Measurements from ENCODE around the gene ANKRD11. TPM values are rescaled to one million over a fixed set of nuclear protein-coding genes. Genes with fewer than 3 reads are reported as not detected.
"Not testable (repeated sequence)": the region's sequence is repeated elsewhere in the genome, so short reads cannot be mapped to it uniquely, and the experiment has no call there.

The ANKRD11 gene
- total RNA-seq, 1 donor from 2014 or later, result 164 TPM

GRCh38 chr16:89385712-89386111, 104.6 kb downstream of the ANKRD11 start:
- no peak for DNase-seq (ENCODE audit: low read depth, low spot score)
- Mint-ChIP-seq H3K4me1 (peaks cover 61% of the 10 kb centered on the region), H3K27me3 (ENCODE audit: low read depth) (no peaks in the 10 kb centered on the region), H3K36me3 (ENCODE audit: low read depth) (peaks cover 8% of the 10 kb centered on the region), H3K4me3 (peak overlapping the region; percentile 53), H3K9me3 (no peaks in the 10 kb centered on the region), H3K27ac (ENCODE audit: unreplicated experiment) (no peak overlapping the region)
- TF ChIP-seq CTCF (conservative IDR thresholded peaks at IDR 0.05), result no peak

- Mint-ChIP-seq H3K27me3 (ENCODE audit: low read depth) (no peaks in the 10 kb centered on the region), H3K4me3 (no peak overlapping the region), H3K9me3 (no peaks in the 10 kb centered on the region), H3K4me1 (peaks cover 73% of the 10 kb centered on the region), H3K27ac (ENCODE audit: unreplicated experiment) (no peak overlapping the region), H3K36me3 (ENCODE audit: low read depth) (peaks cover 4% of the 10 kb centered on the region)
- no peak for TF ChIP-seq CTCF (conservative IDR thresholded peaks at IDR 0.05)
- DNase-seq (ENCODE audit: low read depth, low spot score), result no peak
Observed at GRCh38 chr16:89384282-89384681, 106.1 kb downstream of the ANKRD11 start.

- TF ChIP-seq CTCF (conservative IDR thresholded peaks at IDR 0.05), result peak; percentile 29
- H3K4me3 Mint-ChIP-seq, result peak overlapping the region; percentile 43
- no peaks in the 10 kb centered on the region for H3K27me3 Mint-ChIP-seq (ENCODE audit: low read depth)
- H3K9me3 Mint-ChIP-seq, result no peaks in the 10 kb centered on the region
- DNase-seq (ENCODE audit: low read depth, low spot score), result no peak
- H3K27ac Mint-ChIP-seq (ENCODE audit: unreplicated experiment), result peak overlapping the region; percentile 63
- no peaks in the 10 kb centered on the region for H3K36me3 Mint-ChIP-seq (ENCODE audit: low read depth)
- peaks cover 67% of the 10 kb centered on the region for H3K4me1 Mint-ChIP-seq
Observed at GRCh38 chr16:89383095-89384003, 107.0 kb downstream of the ANKRD11 start.

- not testable (repeated sequence) for H3K36me3 Mint-ChIP-seq (ENCODE audit: low read depth); H3K27me3 Mint-ChIP-seq (ENCODE audit: low read depth); H3K9me3 Mint-ChIP-seq; H3K4me3 Mint-ChIP-seq; DNase-seq (ENCODE audit: low read depth, low spot score)
- peak overlapping the region; percentile 15 for H3K27ac Mint-ChIP-seq (ENCODE audit: unreplicated experiment)
- H3K4me1 Mint-ChIP-seq, result peaks cover 68% of the 10 kb centered on the region
Observed at GRCh38 chr16:89382555-89382954, 107.8 kb downstream of the ANKRD11 start.

GRCh38 chr16:89381788-89382187, 108.6 kb downstream of the ANKRD11 start:
- Mint-ChIP-seq H3K4me3 (no peak overlapping the region), H3K36me3 (ENCODE audit: low read depth) (peaks cover 7% of the 10 kb centered on the region), H3K4me1 (peaks cover 71% of the 10 kb centered on the region), H3K9me3 (no peaks in the 10 kb centered on the region), H3K27me3 (ENCODE audit: low read depth) (no peaks in the 10 kb centered on the region), H3K27ac (ENCODE audit: unreplicated experiment) (no peak overlapping the region)
- no peak for TF ChIP-seq CTCF (conservative IDR thresholded peaks at IDR 0.05)
- no peak for DNase-seq (ENCODE audit: low read depth, low spot score)

- Mint-ChIP-seq H3K27ac (ENCODE audit: unreplicated experiment) (no peak overlapping the region), H3K9me3 (peaks cover 3% of the 10 kb centered on the region), H3K27me3 (ENCODE audit: low read depth) (no peaks in the 10 kb centered on the region), H3K4me1 (peaks cover 71% of the 10 kb centered on the region), H3K36me3 (ENCODE audit: low read depth) (peaks cover 10% of the 10 kb centered on the region), H3K4me3 (no peak overlapping the region)
- no peak for TF ChIP-seq CTCF (conservative IDR thresholded peaks at IDR 0.05)
- no peak for DNase-seq (ENCODE audit: low read depth, low spot score)
Observed at GRCh38 chr16:89380681-89381080, 109.7 kb downstream of the ANKRD11 start.
